RKO (cell line): ENCODE results near the gene MSI2.

Experiments used
- DNase-seq: peaks from one replicate; pipeline ENCODE4 v3.0.0-alpha.2; 2016; ENCODE audit warnings: low spot score

MSI2 gene

GRCh38 chr17:57665696-57666095, 409.4 kb downstream of the MSI2 start:
- no peak for DNase-seq

GRCh38 chr17:57666201-57666870, 410.0 kb downstream of the MSI2 start:
- no peak for DNase-seq

- DNase-seq = no peak
Measured at GRCh38 chr17:57666946-57667345, 410.6 kb downstream of the MSI2 start.

- no peak for DNase-seq
Measured at GRCh38 chr17:57667461-57667923, 411.2 kb downstream of the MSI2 start.

- no peak for DNase-seq
Measured at GRCh38 chr17:57668332-57668731, 412.0 kb downstream of the MSI2 start.

- DNase-seq = no peak
Measured at GRCh38 chr17:57669671-57670529, 413.6 kb downstream of the MSI2 start.

- no peak for DNase-seq
Measured at GRCh38 chr17:57670769-57671569, 414.6 kb downstream of the MSI2 start.

- peak; percentile 70 for DNase-seq
Measured at GRCh38 chr17:57671667-57672632, 415.6 kb downstream of the MSI2 start.

GRCh38 chr17:57672971-57673370, 416.6 kb downstream of the MSI2 start:
- DNase-seq = no peak

GRCh38 chr17:57674894-57675293, 418.6 kb downstream of the MSI2 start:
- DNase-seq = no peak

- DNase-seq = no peak
Measured at GRCh38 chr17:57675427-57676387, 419.4 kb downstream of the MSI2 start.

- no peak for DNase-seq
Measured at GRCh38 chr17:57676543-57676942, 420.2 kb downstream of the MSI2 start.

- DNase-seq = no peak
Measured at GRCh38 chr17:57677301-57677700, 421.0 kb downstream of the MSI2 start.

- DNase-seq = no peak
Measured at GRCh38 chr17:57677858-57678257, 421.5 kb downstream of the MSI2 start.

- DNase-seq = no peak
Measured at GRCh38 chr17:57678393-57678792, 422.1 kb downstream of the MSI2 start.

GRCh38 chr17:57679356-57679755, 423.0 kb downstream of the MSI2 start:
- no peak for DNase-seq

GRCh38 chr17:57679906-57680695, 423.8 kb downstream of the MSI2 start:
- DNase-seq = no peak

- no peak for DNase-seq
Measured at GRCh38 chr17:57682701-57683100, 426.4 kb downstream of the MSI2 start.
